ENCODE data around the gene ATXN1. TPM values are rescaled to one million over a fixed set of nuclear protein-coding genes. Genes with fewer than 3 reads are reported as not detected.

Gene ATXN1
- polyA plus RNA-seq, 1 of the 3 experiments (the other 2 are of a cell fraction) = 7.9 TPM

DNA sequence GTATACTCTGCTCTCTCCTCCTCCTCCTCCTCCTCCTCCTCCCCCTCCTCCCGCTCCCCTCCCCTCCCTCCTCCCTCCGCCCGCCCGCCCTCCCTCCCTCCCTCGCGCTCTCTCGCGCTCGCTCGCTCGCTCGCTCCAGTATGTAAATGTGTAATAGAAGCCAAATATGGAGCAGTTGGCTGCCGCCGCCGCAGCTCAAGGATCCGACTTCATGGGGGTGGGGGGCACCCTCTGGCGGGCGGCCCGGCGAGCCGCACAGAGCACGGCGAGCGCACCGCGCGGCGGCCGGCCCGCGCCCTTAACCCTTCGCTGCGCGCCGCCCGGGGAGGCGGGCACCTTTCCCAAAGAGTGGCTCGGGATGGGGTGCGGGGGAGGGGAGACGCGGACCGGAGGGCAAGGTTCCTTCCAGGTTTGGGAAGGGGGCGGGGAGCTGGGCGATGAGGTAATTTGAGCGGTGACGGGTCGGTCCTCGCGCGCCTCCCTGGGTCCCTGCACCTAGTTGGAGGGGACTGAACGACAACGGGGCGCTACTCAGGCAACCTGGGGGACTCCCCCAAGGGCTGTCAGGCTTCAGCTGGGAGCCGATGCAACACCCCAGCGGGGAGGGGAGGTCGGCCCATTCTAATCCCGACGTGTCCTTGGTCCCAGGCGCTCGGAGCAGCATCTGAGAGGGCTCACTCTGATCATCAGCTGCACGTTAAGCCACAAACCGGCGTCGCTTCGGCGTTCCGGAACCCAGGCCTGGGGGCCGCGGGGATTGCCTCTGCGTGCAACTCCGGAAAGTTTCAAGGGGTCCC is 409 bp upstream of the ATXN1 start (continued):
- TF ChIP-seq ZBTB33 (IDR thresholded peaks at IDR 0.05; ENCODE audit: borderline replicate concordance, low read depth) (0 out of 2 replicates have a peak, but pooled peaks have one; percentile 18), YY1 (IDR thresholded peaks at IDR 0.05; ENCODE audit: low read depth) (peak; percentile 34; the same call in 1 of the 2 replicates), NRF1 (IDR thresholded peaks at IDR 0.05; ENCODE audit: low read depth, low read length) (no peak), FOXJ3 (CRISPR knock-in tag; IDR thresholded peaks at IDR 0.05) (no peak), RCOR1 (IDR thresholded peaks at IDR 0.05; ENCODE audit: low read length) (no peak), CHD2 (IDR thresholded peaks at IDR 0.05; ENCODE audit: low read length, partially characterized antibody) (no peak), SIN3A (IDR thresholded peaks at IDR 0.05; ENCODE audit: borderline replicate concordance, low read depth, low read length) (no peak), TCF12 (IDR thresholded peaks at IDR 0.05) (peak; percentile 24; the same call in 1 of the 2 replicates), SMC3 (IDR thresholded peaks at IDR 0.05; ENCODE audit: low read depth, low read length) (peak; percentile 11; the same call in 1 of the 2 replicates), MXI1 (IDR thresholded peaks at IDR 0.05; ENCODE audit: low read depth, low read length) (no peak), JUND (IDR thresholded peaks at IDR 0.05) (no peak), TAF1 (IDR thresholded peaks at IDR 0.05; ENCODE audit: borderline replicate concordance, low read depth, low read length) (no peak; the same call in 1 of the 2 replicates)
- TF ChIP-seq, protein P1, sequence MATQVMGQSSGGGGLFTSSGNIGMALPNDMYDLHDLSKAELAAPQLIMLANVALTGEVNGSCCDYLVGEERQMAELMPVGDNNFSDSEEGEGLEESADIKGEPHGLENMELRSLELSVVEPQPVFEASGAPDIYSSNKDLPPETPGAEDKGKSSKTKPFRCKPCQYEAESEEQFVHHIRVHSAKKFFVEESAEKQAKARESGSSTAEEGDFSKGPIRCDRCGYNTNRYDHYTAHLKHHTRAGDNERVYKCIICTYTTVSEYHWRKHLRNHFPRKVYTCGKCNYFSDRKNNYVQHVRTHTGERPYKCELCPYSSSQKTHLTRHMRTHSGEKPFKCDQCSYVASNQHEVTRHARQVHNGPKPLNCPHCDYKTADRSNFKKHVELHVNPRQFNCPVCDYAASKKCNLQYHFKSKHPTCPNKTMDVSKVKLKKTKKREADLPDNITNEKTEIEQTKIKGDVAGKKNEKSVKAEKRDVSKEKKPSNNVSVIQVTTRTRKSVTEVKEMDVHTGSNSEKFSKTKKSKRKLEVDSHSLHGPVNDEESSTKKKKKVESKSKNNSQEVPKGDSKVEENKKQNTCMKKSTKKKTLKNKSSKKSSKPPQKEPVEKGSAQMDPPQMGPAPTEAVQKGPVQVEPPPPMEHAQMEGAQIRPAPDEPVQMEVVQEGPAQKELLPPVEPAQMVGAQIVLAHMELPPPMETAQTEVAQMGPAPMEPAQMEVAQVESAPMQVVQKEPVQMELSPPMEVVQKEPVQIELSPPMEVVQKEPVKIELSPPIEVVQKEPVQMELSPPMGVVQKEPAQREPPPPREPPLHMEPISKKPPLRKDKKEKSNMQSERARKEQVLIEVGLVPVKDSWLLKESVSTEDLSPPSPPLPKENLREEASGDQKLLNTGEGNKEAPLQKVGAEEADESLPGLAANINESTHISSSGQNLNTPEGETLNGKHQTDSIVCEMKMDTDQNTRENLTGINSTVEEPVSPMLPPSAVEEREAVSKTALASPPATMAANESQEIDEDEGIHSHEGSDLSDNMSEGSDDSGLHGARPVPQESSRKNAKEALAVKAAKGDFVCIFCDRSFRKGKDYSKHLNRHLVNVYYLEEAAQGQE (IDR thresholded peaks at IDR 0.05; ENCODE audit: low read depth, low read length) = 0 out of 2 replicates have a peak, but pooled peaks have one; percentile 0
- TF ChIP-seq, protein P2, sequence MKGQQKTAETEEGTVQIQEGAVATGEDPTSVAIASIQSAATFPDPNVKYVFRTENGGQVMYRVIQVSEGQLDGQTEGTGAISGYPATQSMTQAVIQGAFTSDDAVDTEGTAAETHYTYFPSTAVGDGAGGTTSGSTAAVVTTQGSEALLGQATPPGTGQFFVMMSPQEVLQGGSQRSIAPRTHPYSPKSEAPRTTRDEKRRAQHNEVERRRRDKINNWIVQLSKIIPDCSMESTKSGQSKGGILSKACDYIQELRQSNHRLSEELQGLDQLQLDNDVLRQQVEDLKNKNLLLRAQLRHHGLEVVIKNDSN (IDR thresholded peaks at IDR 0.05; ENCODE audit: borderline replicate concordance, low read depth) = no peak
- TF ChIP-seq, protein P3, sequence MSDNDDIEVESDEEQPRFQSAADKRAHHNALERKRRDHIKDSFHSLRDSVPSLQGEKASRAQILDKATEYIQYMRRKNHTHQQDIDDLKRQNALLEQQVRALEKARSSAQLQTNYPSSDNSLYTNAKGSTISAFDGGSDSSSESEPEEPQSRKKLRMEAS (IDR thresholded peaks at IDR 0.05; ENCODE audit: low read depth) = 0 out of 2 replicates have a peak, but pooled peaks have one; percentile 6
- TF ChIP-seq, protein P4, sequence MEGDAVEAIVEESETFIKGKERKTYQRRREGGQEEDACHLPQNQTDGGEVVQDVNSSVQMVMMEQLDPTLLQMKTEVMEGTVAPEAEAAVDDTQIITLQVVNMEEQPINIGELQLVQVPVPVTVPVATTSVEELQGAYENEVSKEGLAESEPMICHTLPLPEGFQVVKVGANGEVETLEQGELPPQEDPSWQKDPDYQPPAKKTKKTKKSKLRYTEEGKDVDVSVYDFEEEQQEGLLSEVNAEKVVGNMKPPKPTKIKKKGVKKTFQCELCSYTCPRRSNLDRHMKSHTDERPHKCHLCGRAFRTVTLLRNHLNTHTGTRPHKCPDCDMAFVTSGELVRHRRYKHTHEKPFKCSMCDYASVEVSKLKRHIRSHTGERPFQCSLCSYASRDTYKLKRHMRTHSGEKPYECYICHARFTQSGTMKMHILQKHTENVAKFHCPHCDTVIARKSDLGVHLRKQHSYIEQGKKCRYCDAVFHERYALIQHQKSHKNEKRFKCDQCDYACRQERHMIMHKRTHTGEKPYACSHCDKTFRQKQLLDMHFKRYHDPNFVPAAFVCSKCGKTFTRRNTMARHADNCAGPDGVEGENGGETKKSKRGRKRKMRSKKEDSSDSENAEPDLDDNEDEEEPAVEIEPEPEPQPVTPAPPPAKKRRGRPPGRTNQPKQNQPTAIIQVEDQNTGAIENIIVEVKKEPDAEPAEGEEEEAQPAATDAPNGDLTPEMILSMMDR (IDR thresholded peaks at IDR 0.05) = peak; percentile 51

Measured in SK-N-SH (cell line).